ENCODE measurements around the gene ARHGAP45. TPM values are rescaled to one million over a fixed set of nuclear protein-coding genes. Genes with fewer than 3 reads are reported as not detected.

The ARHGAP45 gene
- total and polyA plus RNA-seq, 2 of the 8 experiments (the other 6 are each of a cell fraction or from before 2014, with no cell fraction given) = 31.4 to 41.8 TPM

DNA sequence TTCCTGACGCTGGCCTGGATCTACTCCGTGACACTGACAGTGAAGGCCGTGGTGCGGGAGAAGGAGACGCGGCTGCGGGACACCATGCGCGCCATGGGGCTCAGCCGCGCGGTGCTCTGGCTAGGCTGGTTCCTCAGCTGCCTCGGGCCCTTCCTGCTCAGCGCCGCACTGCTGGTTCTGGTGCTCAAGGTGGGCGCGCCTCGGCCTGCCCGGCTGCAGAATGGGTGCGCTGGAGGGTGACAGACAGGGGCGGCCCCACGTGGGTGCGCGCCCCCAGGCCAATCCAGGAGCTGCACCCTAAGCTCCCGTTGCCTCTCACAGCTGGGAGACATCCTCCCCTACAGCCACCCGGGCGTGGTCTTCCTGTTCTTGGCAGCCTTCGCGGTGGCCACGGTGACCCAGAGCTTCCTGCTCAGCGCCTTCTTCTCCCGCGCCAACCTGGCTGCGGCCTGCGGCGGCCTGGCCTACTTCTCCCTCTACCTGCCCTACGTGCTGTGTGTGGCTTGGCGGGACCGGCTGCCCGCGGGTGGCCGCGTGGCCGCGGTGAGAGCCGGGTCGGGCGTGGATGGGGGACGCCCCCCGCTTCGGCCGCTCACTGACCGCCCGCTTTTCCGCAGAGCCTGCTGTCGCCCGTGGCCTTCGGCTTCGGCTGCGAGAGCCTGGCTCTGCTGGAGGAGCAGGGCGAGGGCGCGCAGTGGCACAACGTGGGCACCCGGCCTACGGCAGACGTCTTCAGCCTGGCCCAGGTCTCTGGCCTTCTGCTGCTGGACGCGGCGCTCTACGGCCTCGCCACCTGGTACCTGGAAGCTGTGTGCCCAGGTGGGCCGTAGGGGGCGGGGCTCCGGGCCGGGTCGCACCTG lies 19.9 kb upstream of the ARHGAP45 start (continued):
- no peak for TF ChIP-seq SAP30 (IDR thresholded peaks at IDR 0.05; ENCODE audit: insufficient read depth, insufficient replicate concordance, low read length)
- no peak for TF ChIP-seq MAFK (IDR thresholded peaks at IDR 0.05; ENCODE audit: low read depth, low read length)
- no peak for TF ChIP-seq SUZ12 (IDR thresholded peaks at IDR 0.05; ENCODE audit: low read length)
- TF ChIP-seq EGR1 (IDR thresholded peaks at IDR 0.05; ENCODE audit: borderline replicate concordance, low read depth, low read length) = no peak
